HEK293 (cell line): ENCODE results near the gene PBX3.

ENCODE experiments used
- ATF2 ChIP-seq: fragments of 450-650 bp; formaldehyde crosslinking; IDR thresholded peaks from 2 replicates; pipeline ENCODE4 v1.5.1; 2016; ENCODE audit warnings: missing biosample characterization, missing genetic modification characterization, low read depth
- HOXA7 ChIP-seq: sonication (generic); formaldehyde crosslinking; IDR thresholded peaks from 2 replicates; pipeline ENCODE4 v1.8.1; 2022; ENCODE audit warnings: missing genetic modification reagents, borderline replicate concordance
- KLF16 ChIP-seq: fragments of 450-650 bp; formaldehyde crosslinking; IDR thresholded peaks from 2 replicates; pipeline ENCODE4 v1.5.1; 2017; ENCODE audit warnings: missing biosample characterization, missing genetic modification characterization
- PRDM6 ChIP-seq: fragments of 450-650 bp; formaldehyde crosslinking; IDR thresholded peaks from 2 replicates; pipeline ENCODE4 v1.5.1; 2017; ENCODE audit warnings: missing biosample characterization, missing genetic modification characterization
- SALL2 ChIP-seq: fragments of 450-650 bp; formaldehyde crosslinking; IDR thresholded peaks from 2 replicates; pipeline ENCODE4 v1.5.0; 2017; ENCODE audit warnings: missing biosample characterization, mild to moderate bottlenecking, missing genetic modification characterization, borderline replicate concordance
- SETDB1 ChIP-seq: IDR thresholded peaks from one replicate; pipeline ENCODE4 v1.6.1; 2017; ENCODE audit warnings: mild to moderate bottlenecking, low read length, moderate library complexity, mixed read lengths; ENCODE audit not compliant: insufficient read length
- ZBTB17 ChIP-seq: fragments of 450-650 bp; formaldehyde crosslinking; IDR thresholded peaks from 2 replicates; pipeline ENCODE4 v1.5.1; 2016; ENCODE audit warnings: missing biosample characterization, missing genetic modification characterization
- ZBTB49 ChIP-seq: fragments of 450-650 bp; formaldehyde crosslinking; IDR thresholded peaks from 2 replicates; pipeline ENCODE4 v1.5.1; 2016; ENCODE audit warnings: missing biosample characterization, missing genetic modification characterization, low read depth
- ZFP69B ChIP-seq: fragments of 450-650 bp; formaldehyde crosslinking; IDR thresholded peaks from 2 replicates; pipeline ENCODE4 v1.5.1; 2016; ENCODE audit warnings: missing biosample characterization, missing genetic modification characterization
- ZNF133 ChIP-seq: fragments of 450-650 bp; formaldehyde crosslinking; IDR thresholded peaks from 2 replicates; pipeline ENCODE4 v1.5.1; 2016; ENCODE audit warnings: missing biosample characterization, missing genetic modification characterization
- ZNF274 ChIP-seq, 2 experiments: fragments of 200-500 bp in 1 of 2; fragments of 450-650 bp in 1 of 2; sonication (Bioruptor generic) in 1 of 2; formaldehyde crosslinking in 1 of 2; IDR thresholded peaks; 2 replicates each; pipeline versions ENCODE4 v1.5.1 to v1.6.1; 2014 to 2016; ENCODE audit warnings: borderline replicate concordance in 1 of 2, inconsistent platforms in 1 of 2, low read length in 1 of 2, missing biosample characterization in 1 of 2, missing genetic modification characterization in 1 of 2
- ZNF335 ChIP-seq: fragments of 450-650 bp; formaldehyde crosslinking; conservative IDR thresholded peaks from 2 replicates; pipeline ENCODE4 v1.5.1; 2016; ENCODE audit warnings: missing biosample characterization, missing genetic modification characterization
- ZNF366 ChIP-seq: fragments of 450-650 bp; formaldehyde crosslinking; conservative IDR thresholded peaks from 2 replicates; pipeline ENCODE4 v1.5.1; 2016; ENCODE audit warnings: missing biosample characterization, missing genetic modification characterization
- ZNF449 ChIP-seq: fragments of 450-650 bp; formaldehyde crosslinking; IDR thresholded peaks from 2 replicates; pipeline ENCODE4 v1.5.1; 2017; ENCODE audit warnings: missing biosample characterization, mild to moderate bottlenecking, missing genetic modification characterization, moderate library complexity
- ZNF501 ChIP-seq: fragments of 450-650 bp; formaldehyde crosslinking; IDR thresholded peaks from 2 replicates; pipeline ENCODE4 v1.5.1; 2016; ENCODE audit warnings: missing biosample characterization, missing genetic modification characterization
- ZNF544 ChIP-seq: fragments of 450-650 bp; formaldehyde crosslinking; IDR thresholded peaks from 2 replicates; pipeline ENCODE4 v1.5.0; 2017; ENCODE audit warnings: missing biosample characterization, missing genetic modification characterization
- ZNF560 ChIP-seq: fragments of 450-650 bp; formaldehyde crosslinking; IDR thresholded peaks from 2 replicates; pipeline ENCODE4 v1.5.1; 2017; ENCODE audit warnings: missing biosample characterization, missing genetic modification characterization, borderline replicate concordance
- ZNF639 ChIP-seq: fragments of 450-650 bp; formaldehyde crosslinking; IDR thresholded peaks from 2 replicates; pipeline ENCODE4 v1.5.1; 2016; ENCODE audit warnings: missing biosample characterization, missing genetic modification characterization
- ZNF704 ChIP-seq: fragments of 450-650 bp; formaldehyde crosslinking; IDR thresholded peaks from 2 replicates; pipeline ENCODE4 v1.5.1; 2016; ENCODE audit warnings: missing biosample characterization, missing genetic modification characterization
- ZNF76 ChIP-seq: fragments of 450-650 bp; formaldehyde crosslinking; IDR thresholded peaks from 2 replicates; pipeline ENCODE4; 2016; ENCODE audit warnings: low read depth, missing biosample characterization, missing genetic modification characterization, borderline replicate concordance
- TF ChIP-seq, protein P1 (sequence below): fragments of 450-650 bp; formaldehyde crosslinking; IDR thresholded peaks from 2 replicates; pipeline ENCODE4 v1.5.1; 2016; ENCODE audit warnings: missing biosample characterization, missing genetic modification characterization
- TF ChIP-seq, protein P2 (sequence below): fragments of 450-650 bp; formaldehyde crosslinking; IDR thresholded peaks from 2 replicates; pipeline ENCODE4 v1.5.1; 2016; ENCODE audit warnings: missing biosample characterization, missing genetic modification characterization

PBX3 gene

DNA sequence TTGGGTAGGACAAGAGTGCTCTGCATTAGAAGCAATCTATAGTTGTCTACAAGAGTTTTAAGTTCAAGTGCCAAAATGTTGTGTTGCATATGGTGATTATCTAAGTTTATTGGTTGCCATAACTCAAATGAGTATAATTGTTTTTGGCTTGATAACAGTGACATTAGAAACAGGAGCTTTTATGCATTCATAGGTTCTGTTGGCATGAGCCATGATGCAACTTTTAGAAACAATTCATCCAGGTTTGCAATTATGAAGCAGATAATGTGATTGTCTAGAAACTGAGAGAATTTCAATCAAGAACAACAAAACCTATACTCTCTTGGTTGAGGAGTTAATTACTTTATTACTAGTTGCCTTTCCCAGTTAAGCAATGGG is 137.0 kb downstream of the PBX3 start (continued):
- TF ChIP-seq ZNF639 (tag by site-specific recombination) = no peak
- TF ChIP-seq ZNF449 (tag by site-specific recombination) = no peak
- no peak for TF ChIP-seq ZNF544 (tag by site-specific recombination)
- no peak for TF ChIP-seq SALL2 (tag by site-specific recombination)
- TF ChIP-seq ZNF133 (tag by site-specific recombination) = no peak
- TF ChIP-seq PRDM6 = peak; percentile 75
- no peak for TF ChIP-seq ZNF560 (tag by site-specific recombination)
- no peak for TF ChIP-seq ZFP69B
- TF ChIP-seq ZNF335 (tag by site-specific recombination) = no peak
- TF ChIP-seq ZNF274 (IDR thresholded peaks at IDR 0.05; ENCODE audit: low read length) = no peak
- no peak for TF ChIP-seq ZNF274 (tag by site-specific recombination; IDR thresholded peaks at IDR 0.05; ENCODE audit: borderline replicate concordance)
- TF ChIP-seq, protein P1, sequence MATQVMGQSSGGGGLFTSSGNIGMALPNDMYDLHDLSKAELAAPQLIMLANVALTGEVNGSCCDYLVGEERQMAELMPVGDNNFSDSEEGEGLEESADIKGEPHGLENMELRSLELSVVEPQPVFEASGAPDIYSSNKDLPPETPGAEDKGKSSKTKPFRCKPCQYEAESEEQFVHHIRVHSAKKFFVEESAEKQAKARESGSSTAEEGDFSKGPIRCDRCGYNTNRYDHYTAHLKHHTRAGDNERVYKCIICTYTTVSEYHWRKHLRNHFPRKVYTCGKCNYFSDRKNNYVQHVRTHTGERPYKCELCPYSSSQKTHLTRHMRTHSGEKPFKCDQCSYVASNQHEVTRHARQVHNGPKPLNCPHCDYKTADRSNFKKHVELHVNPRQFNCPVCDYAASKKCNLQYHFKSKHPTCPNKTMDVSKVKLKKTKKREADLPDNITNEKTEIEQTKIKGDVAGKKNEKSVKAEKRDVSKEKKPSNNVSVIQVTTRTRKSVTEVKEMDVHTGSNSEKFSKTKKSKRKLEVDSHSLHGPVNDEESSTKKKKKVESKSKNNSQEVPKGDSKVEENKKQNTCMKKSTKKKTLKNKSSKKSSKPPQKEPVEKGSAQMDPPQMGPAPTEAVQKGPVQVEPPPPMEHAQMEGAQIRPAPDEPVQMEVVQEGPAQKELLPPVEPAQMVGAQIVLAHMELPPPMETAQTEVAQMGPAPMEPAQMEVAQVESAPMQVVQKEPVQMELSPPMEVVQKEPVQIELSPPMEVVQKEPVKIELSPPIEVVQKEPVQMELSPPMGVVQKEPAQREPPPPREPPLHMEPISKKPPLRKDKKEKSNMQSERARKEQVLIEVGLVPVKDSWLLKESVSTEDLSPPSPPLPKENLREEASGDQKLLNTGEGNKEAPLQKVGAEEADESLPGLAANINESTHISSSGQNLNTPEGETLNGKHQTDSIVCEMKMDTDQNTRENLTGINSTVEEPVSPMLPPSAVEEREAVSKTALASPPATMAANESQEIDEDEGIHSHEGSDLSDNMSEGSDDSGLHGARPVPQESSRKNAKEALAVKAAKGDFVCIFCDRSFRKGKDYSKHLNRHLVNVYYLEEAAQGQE (tag by site-specific recombination) = no peak
- TF ChIP-seq HOXA7 (CRISPR knock-in tag) = no peak
- TF ChIP-seq ZBTB17 = 0 out of 2 replicates have a peak, but pooled peaks have one; percentile 7
- no peak for TF ChIP-seq ZNF76 (tag by site-specific recombination)
- peak; percentile 34 for TF ChIP-seq ZNF366 (tag by site-specific recombination)
- TF ChIP-seq ZNF501 (tag by site-specific recombination) = no peak
- TF ChIP-seq ATF2 = 0 out of 2 replicates have a peak, but pooled peaks have one; percentile 22
- no peak for TF ChIP-seq ZNF704 (tag by site-specific recombination)
- no peak for TF ChIP-seq KLF16
- TF ChIP-seq, protein P2, sequence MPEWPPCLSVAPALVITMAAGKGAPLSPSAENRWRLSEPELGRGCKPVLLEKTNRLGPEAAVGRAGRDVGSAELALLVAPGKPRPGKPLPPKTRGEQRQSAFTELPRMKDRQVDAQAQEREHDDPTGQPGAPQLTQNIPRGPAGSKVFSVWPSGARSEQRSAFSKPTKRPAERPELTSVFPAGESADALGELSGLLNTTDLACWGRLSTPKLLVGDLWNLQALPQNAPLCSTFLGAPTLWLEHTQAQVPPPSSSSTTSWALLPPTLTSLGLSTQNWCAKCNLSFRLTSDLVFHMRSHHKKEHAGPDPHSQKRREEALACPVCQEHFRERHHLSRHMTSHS = peak; percentile 64; the same call in 1 of the 2 replicates
- TF ChIP-seq SETDB1 = no peak
- no peak for TF ChIP-seq ZBTB49 (tag by site-specific recombination)
- TF ChIP-seq, all 188 proteins: peak for 14
